ENCODE results near the gene HIF3A.

HIF3A gene

DNA sequence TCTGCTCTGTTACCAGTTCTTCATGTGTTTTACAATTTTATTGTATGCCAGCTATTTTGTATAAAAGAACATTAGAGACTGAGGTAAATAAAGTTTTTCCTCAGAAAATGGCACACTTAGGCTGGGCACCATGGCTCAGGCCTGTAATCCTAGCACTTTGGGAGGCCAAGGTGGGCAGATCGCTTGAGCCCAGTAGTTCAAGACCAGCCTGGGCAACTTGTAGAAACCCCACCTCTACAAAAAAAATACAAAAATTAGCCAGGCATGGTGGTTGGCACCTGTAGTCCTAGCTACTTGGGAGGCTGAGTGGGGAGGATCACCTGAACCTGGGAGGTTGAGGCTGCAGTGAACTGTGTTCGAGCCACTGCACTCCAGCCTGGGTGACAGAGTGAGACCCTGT is 84.5 kb downstream of the HIF3A start:
- TF ChIP-seq FOXP2 (optimal IDR thresholded peaks at IDR 0.05; ENCODE audit: borderline replicate concordance, extremely low read depth, extremely low read length, insufficient read depth) (no peak), SIN3A (IDR thresholded peaks at IDR 0.05; ENCODE audit: borderline replicate concordance, insufficient read depth, low read length) (no peak), TAF1 (IDR thresholded peaks at IDR 0.05; ENCODE audit: borderline replicate concordance, insufficient read depth, low read length) (no peak), POLR2AphosphoS5 (IDR thresholded peaks at IDR 0.05; ENCODE audit: low read depth, low read length) (no peak)
- TF ChIP-seq, protein P1, sequence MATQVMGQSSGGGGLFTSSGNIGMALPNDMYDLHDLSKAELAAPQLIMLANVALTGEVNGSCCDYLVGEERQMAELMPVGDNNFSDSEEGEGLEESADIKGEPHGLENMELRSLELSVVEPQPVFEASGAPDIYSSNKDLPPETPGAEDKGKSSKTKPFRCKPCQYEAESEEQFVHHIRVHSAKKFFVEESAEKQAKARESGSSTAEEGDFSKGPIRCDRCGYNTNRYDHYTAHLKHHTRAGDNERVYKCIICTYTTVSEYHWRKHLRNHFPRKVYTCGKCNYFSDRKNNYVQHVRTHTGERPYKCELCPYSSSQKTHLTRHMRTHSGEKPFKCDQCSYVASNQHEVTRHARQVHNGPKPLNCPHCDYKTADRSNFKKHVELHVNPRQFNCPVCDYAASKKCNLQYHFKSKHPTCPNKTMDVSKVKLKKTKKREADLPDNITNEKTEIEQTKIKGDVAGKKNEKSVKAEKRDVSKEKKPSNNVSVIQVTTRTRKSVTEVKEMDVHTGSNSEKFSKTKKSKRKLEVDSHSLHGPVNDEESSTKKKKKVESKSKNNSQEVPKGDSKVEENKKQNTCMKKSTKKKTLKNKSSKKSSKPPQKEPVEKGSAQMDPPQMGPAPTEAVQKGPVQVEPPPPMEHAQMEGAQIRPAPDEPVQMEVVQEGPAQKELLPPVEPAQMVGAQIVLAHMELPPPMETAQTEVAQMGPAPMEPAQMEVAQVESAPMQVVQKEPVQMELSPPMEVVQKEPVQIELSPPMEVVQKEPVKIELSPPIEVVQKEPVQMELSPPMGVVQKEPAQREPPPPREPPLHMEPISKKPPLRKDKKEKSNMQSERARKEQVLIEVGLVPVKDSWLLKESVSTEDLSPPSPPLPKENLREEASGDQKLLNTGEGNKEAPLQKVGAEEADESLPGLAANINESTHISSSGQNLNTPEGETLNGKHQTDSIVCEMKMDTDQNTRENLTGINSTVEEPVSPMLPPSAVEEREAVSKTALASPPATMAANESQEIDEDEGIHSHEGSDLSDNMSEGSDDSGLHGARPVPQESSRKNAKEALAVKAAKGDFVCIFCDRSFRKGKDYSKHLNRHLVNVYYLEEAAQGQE (IDR thresholded peaks at IDR 0.05; ENCODE audit: insufficient read depth in 1 of 2, low read depth in 2 of 2, low read length in 2 of 2): no peak

DNA sequence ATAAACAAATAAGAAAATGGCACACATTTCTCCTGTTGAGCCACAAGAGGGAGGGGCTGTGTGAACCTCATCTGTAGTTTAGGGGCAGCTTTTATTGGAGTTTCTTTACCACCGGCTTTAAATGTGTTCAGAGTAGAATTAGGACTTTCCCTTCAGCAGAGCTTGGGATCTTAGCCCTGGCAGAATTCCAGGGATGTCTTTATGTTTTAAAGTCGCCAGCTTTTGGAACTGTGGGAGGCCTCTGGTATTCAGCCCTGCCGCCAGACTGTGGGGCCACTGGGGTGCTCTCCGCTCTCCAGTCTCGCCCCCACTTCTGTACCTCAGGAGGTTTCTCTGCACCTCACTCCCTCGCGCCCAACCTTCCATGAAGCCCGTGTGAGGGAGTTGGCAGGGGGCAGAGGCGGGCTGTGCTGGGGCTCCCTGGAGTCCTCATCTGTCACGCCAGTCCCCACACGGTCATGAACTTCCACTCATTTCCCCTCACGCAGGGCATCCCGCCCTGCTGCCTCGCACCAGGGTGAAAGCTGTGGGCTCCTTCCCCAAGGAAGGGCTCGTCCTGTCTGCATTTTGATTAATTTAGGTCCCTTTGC is 85.0 kb downstream of the HIF3A start:
- no peak for TF ChIP-seq TAF1 (IDR thresholded peaks at IDR 0.05; ENCODE audit: borderline replicate concordance, insufficient read depth, low read length)
- TF ChIP-seq, protein P1 (IDR thresholded peaks at IDR 0.05; ENCODE audit: insufficient read depth in 1 of 2, low read depth in 2 of 2, low read length in 2 of 2): no peak
- TF ChIP-seq SIN3A (IDR thresholded peaks at IDR 0.05; ENCODE audit: borderline replicate concordance, insufficient read depth, low read length): no peak
- no peak for TF ChIP-seq FOXP2 (optimal IDR thresholded peaks at IDR 0.05; ENCODE audit: borderline replicate concordance, extremely low read depth, extremely low read length, insufficient read depth)
- no peak for TF ChIP-seq POLR2AphosphoS5 (IDR thresholded peaks at IDR 0.05; ENCODE audit: low read depth, low read length)

DNA sequence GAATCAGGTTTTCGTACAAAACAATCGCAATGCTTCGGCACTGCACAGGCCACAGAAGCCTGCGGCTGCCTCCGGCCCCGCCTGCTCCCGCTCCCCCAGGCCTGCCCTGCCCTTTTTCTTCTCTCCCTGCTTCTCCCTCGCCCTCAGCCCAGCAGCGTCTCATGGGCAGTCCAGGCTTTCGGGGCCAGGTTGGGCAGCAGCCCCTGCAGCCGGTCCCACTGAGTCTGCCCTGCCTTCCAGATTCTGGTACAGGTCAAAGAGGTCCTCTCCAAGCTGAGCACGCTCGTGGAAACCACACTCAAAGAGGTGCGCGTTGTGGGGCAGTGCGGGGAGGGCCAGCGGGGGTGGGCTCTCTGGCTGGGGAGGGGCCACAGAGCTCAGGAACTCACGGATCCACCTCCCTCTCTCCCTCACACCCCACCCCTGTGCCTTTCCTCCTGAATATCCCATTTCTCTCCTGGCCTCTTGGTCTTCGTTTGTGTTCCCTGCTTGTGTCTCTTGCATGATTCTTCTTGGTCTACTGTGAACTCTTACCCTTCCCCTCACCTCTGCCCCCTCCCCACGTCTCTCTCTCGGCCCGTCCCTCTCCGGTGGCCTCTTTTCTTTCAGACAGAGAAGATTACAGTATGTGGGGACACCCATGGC is 86.5 kb downstream of the HIF3A start:
- TF ChIP-seq TAF1 (IDR thresholded peaks at IDR 0.05; ENCODE audit: borderline replicate concordance, insufficient read depth, low read length) (no peak), FOXP2 (optimal IDR thresholded peaks at IDR 0.05; ENCODE audit: borderline replicate concordance, extremely low read depth, extremely low read length, insufficient read depth) (no peak), POLR2AphosphoS5 (IDR thresholded peaks at IDR 0.05; ENCODE audit: low read depth, low read length) (no peak), SIN3A (IDR thresholded peaks at IDR 0.05; ENCODE audit: borderline replicate concordance, insufficient read depth, low read length) (no peak)
- TF ChIP-seq, protein P1 (IDR thresholded peaks at IDR 0.05; ENCODE audit: insufficient read depth in 1 of 2, low read depth in 2 of 2, low read length in 2 of 2): no peak

DNA sequence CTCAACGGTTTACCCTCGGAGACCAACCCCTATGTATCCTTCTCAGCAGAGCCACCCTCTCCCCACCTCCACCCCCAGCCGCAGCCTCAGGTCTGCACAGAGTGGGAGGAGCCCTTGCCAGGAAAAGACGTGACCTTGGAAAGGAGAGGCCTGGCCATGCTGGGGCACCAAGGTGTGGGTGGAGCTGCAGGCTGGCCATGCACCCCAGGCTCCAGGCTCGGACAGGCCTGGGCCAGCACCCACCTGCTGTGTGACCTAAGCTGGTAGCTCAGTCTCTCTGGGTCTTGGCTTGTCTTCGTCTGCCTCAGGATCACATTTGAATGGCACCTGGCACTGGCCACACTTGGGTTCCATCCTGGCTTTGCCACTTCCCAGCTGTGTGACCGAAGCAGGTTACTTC is 87.0 kb downstream of the HIF3A start:
- TF ChIP-seq, protein P1 (IDR thresholded peaks at IDR 0.05; ENCODE audit: insufficient read depth in 1 of 2, low read depth in 2 of 2, low read length in 2 of 2): no peak
- TF ChIP-seq POLR2AphosphoS5 (IDR thresholded peaks at IDR 0.05; ENCODE audit: low read depth, low read length) (no peak), FOXP2 (optimal IDR thresholded peaks at IDR 0.05; ENCODE audit: borderline replicate concordance, extremely low read depth, extremely low read length, insufficient read depth) (no peak), TAF1 (IDR thresholded peaks at IDR 0.05; ENCODE audit: borderline replicate concordance, insufficient read depth, low read length) (no peak), SIN3A (IDR thresholded peaks at IDR 0.05; ENCODE audit: borderline replicate concordance, insufficient read depth, low read length) (no peak)
